HEK293 (cell line): Measurements from ENCODE around the gene FSIP1.

Experiments used
- CTCF ChIA-PET: fragments of 350-600 bp; formaldehyde crosslinking; extraction: SDS; loops from one replicate; lab custom pipeline; 2021; ENCODE audit warnings: antibody characterized with exemption; lab: Yijun Ruan, JAX
- POLR2A ChIA-PET: fragments of 300-600 bp; formaldehyde crosslinking; extraction: SDS; loops from one replicate; lab custom pipeline; 2020; ENCODE audit warnings: antibody characterized with exemption, inconsistent platforms; lab: Yijun Ruan, JAX
- H3K27ac ChIP-seq: fragments of 200-500 bp; sonication (Bioruptor generic); 2 replicates; pipeline ENCODE4 v1.5.1; 2014; ENCODE audit warnings: low read depth, low read length, control low read depth, inconsistent platforms; ENCODE audit errors: extremely low read depth
- H3K36me3 ChIP-seq, 2 experiments: fragments of 200-500 bp in 1 of 2; sonication (Bioruptor generic) in 1 of 2; 1 replicate in 1 of 2; 2 replicates in 1 of 2; pipeline ENCODE4 v1.5.1; 2014 to 2017; ENCODE audit warnings: inconsistent platforms in 2 of 2, low read length in 2 of 2; ENCODE audit not compliant: control insufficient read depth in 2 of 2, insufficient read depth in 1 of 2
- H3K4me1 ChIP-seq: fragments of 200-500 bp; sonication (Bioruptor generic); 2 replicates; pipeline ENCODE4 v1.5.1; 2014; ENCODE audit warnings: mild to moderate bottlenecking, low read length, inconsistent platforms; ENCODE audit not compliant: control insufficient read depth, insufficient read depth
- H3K4me3 ChIP-seq: 2 replicates; pipeline ENCODE4 v1.5.1; 2011; ENCODE audit warnings: low read depth, mild to moderate bottlenecking, control low read depth, low read length, moderate library complexity
- H3K9me3 ChIP-seq: fragments of 200-500 bp; sonication (Bioruptor generic); 2 replicates; pipeline ENCODE4 v1.5.1; 2014; ENCODE audit warnings: low read depth, low read length, inconsistent platforms; ENCODE audit not compliant: control insufficient read depth, insufficient read depth
- OVOL3 ChIP-seq: fragments of 450-650 bp; formaldehyde crosslinking; IDR thresholded peaks from 2 replicates; pipeline ENCODE4 v1.5.1; 2016; ENCODE audit warnings: missing biosample characterization, missing genetic modification characterization
- PRDM1 ChIP-seq: fragments of 450-650 bp; formaldehyde crosslinking; IDR thresholded peaks from 2 replicates; pipeline ENCODE4; 2016; ENCODE audit warnings: missing biosample characterization, missing genetic modification characterization
- TCF7L2 ChIP-seq: IDR thresholded peaks from 2 replicates; pipeline ENCODE4 v1.6.1; 2011; ENCODE audit warnings: low read depth, mild to moderate bottlenecking, inconsistent platforms, low read length, moderate library complexity, borderline replicate concordance
- TRIM28 ChIP-seq: IDR thresholded peaks from 2 replicates; pipeline ENCODE4 v1.6.1; 2011; ENCODE audit warnings: low read length, control low read depth, borderline replicate concordance
- ZNF112 ChIP-seq: fragments of 450-650 bp; formaldehyde crosslinking; IDR thresholded peaks from 2 replicates; pipeline ENCODE4 v1.5.0; 2017; ENCODE audit warnings: missing biosample characterization, missing genetic modification characterization
- ZNF157 ChIP-seq: fragments of 450-650 bp; formaldehyde crosslinking; IDR thresholded peaks from 2 replicates; pipeline ENCODE4 v1.5.1; 2016; ENCODE audit warnings: missing biosample characterization, missing genetic modification characterization
- ZNF175 ChIP-seq: fragments of 450-650 bp; formaldehyde crosslinking; IDR thresholded peaks from 2 replicates; pipeline ENCODE4 v1.5.1; 2016; ENCODE audit warnings: missing biosample characterization, missing genetic modification characterization
- ZNF184 ChIP-seq: fragments of 450-650 bp; IDR thresholded peaks from 2 replicates; pipeline ENCODE4 v1.5.1; 2018; ENCODE audit warnings: missing biosample characterization, mild to moderate bottlenecking, missing genetic modification characterization
- ZNF266 ChIP-seq: fragments of 450-650 bp; formaldehyde crosslinking; IDR thresholded peaks from 2 replicates; pipeline ENCODE4 v1.5.1; 2016; ENCODE audit warnings: missing biosample characterization, missing genetic modification characterization, low read depth
- ZNF292 ChIP-seq: fragments of 450-650 bp; formaldehyde crosslinking; IDR thresholded peaks from 2 replicates; pipeline ENCODE4 v1.5.1; 2016; ENCODE audit warnings: low read depth, missing biosample characterization, missing genetic modification characterization, borderline replicate concordance
- ZNF324 ChIP-seq: fragments of 450-650 bp; formaldehyde crosslinking; IDR thresholded peaks from 2 replicates; pipeline ENCODE4 v1.5.1; 2016; ENCODE audit warnings: missing biosample characterization, missing genetic modification characterization
- ZNF37A ChIP-seq: fragments of 450-650 bp; IDR thresholded peaks from 2 replicates; pipeline ENCODE4 v1.5.1; 2018; ENCODE audit warnings: missing biosample characterization, missing genetic modification characterization
- ZNF394 ChIP-seq: fragments of 450-650 bp; formaldehyde crosslinking; IDR thresholded peaks from 2 replicates; pipeline ENCODE4 v1.5.1; 2016; ENCODE audit warnings: missing biosample characterization, missing genetic modification characterization, mild to moderate bottlenecking, moderate library complexity, borderline replicate concordance
- ZNF473 ChIP-seq: fragments of 450-650 bp; formaldehyde crosslinking; IDR thresholded peaks from 2 replicates; pipeline ENCODE4 v1.5.1; 2017; ENCODE audit warnings: missing biosample characterization, missing genetic modification characterization
- ZNF585B ChIP-seq: fragments of 450-650 bp; formaldehyde crosslinking; IDR thresholded peaks from 2 replicates; pipeline ENCODE4 v1.5.1; 2016; ENCODE audit warnings: missing biosample characterization, missing genetic modification characterization
- ZNF701 ChIP-seq: fragments of 450-650 bp; formaldehyde crosslinking; IDR thresholded peaks from 2 replicates; pipeline ENCODE4 v1.5.1; 2016; ENCODE audit warnings: missing biosample characterization, missing genetic modification characterization
- TF ChIP-seq, protein P1 (sequence below): fragments of 450-650 bp; formaldehyde crosslinking; IDR thresholded peaks from 2 replicates; pipeline ENCODE4 v1.5.1; 2016; ENCODE audit warnings: missing biosample characterization, missing genetic modification characterization
- TF ChIP-seq, protein P2 (sequence below): fragments of 450-650 bp; formaldehyde crosslinking; IDR thresholded peaks from 2 replicates; pipeline ENCODE4 v1.5.1; 2016; ENCODE audit warnings: missing biosample characterization, missing genetic modification characterization
- TF ChIP-seq, protein P3 (sequence below): fragments of 450-650 bp; formaldehyde crosslinking; conservative IDR thresholded peaks from 2 replicates; pipeline ENCODE4 v1.5.1; 2016; ENCODE audit warnings: low read depth, missing biosample characterization, missing genetic modification characterization
- TF ChIP-seq, protein P4 (sequence below): fragments of 450-650 bp; formaldehyde crosslinking; IDR thresholded peaks from 2 replicates; pipeline ENCODE4 v1.5.1; 2017; ENCODE audit warnings: missing biosample characterization, missing genetic modification characterization
- TF ChIP-seq, protein P5 (sequence below): fragments of 450-650 bp; formaldehyde crosslinking; IDR thresholded peaks from 2 replicates; pipeline ENCODE4 v1.5.1; 2016; ENCODE audit warnings: missing biosample characterization, missing genetic modification characterization
- TF ChIP-seq, protein P6 (sequence below): fragments of 450-650 bp; formaldehyde crosslinking; IDR thresholded peaks from 2 replicates; pipeline ENCODE4 v1.5.1; 2017; ENCODE audit warnings: missing biosample characterization, missing genetic modification characterization

FSIP1 gene

DNA sequence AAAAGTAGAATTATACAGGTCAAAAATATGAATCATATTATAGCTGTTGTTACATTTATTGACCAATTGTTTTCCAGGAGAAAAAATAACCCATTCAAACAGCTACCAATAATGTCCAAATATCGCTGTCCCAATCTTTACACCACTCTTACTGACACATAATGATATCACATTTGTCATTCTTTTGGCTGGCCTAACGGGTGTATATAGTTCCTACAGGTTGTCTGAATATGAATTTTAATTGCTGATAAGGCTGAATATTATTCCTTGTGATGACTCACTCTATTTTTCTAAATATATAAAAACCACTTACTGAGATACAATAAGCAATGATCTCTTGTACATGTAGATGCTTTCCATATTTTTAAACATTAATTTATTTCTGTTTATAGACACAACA lies 76.4 kb downstream of the FSIP1 start (continued):
- TF ChIP-seq ZNF473 (tag by site-specific recombination) (no peak), ZNF292 (tag by site-specific recombination) (no peak), ZNF175 (tag by site-specific recombination) (no peak)
- TF ChIP-seq, protein P1, sequence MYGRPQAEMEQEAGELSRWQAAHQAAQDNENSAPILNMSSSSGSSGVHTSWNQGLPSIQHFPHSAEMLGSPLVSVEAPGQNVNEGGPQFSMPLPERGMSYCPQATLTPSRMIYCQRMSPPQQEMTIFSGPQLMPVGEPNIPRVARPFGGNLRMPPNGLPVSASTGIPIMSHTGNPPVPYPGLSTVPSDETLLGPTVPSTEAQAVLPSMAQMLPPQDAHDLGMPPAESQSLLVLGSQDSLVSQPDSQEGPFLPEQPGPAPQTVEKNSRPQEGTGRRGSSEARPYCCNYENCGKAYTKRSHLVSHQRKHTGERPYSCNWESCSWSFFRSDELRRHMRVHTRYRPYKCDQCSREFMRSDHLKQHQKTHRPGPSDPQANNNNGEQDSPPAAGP (tag by site-specific recombination): no peak

DNA sequence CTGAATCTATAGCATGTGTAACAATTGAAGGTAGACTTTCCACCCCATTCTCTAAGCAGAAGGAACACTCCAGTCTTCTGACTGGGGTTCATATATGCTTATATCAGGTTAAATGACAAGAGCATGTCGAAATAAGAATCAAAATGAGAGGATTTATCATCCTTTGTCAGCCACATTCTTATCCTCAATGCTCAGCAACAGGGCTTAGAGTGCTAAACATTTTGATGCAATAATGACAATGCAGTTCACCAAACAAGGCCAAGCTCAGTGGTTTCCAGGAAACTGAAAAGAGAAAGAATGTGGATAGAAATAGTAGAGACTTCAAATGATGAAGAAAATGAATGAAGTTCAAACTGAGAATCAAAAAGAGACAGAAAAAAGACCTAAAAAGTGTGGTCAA lies 78.0 kb downstream of the FSIP1 start:
- no peaks in the 10 kb centered on the region for H3K36me3 ChIP-seq
- no peak overlapping the region for H3K27ac ChIP-seq
- no peak for TF ChIP-seq ZNF585B (tag by site-specific recombination)
- no peak for TF ChIP-seq PRDM1 (tag by site-specific recombination)
- TF ChIP-seq, protein P2, sequence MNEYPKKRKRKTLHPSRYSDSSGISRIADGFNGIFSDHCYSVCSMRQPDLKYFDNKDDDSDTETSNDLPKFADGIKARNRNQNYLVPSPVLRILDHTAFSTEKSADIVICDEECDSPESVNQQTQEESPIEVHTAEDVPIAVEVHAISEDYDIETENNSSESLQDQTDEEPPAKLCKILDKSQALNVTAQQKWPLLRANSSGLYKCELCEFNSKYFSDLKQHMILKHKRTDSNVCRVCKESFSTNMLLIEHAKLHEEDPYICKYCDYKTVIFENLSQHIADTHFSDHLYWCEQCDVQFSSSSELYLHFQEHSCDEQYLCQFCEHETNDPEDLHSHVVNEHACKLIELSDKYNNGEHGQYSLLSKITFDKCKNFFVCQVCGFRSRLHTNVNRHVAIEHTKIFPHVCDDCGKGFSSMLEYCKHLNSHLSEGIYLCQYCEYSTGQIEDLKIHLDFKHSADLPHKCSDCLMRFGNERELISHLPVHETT (tag by site-specific recombination): no peak
- TF ChIP-seq, protein P3, sequence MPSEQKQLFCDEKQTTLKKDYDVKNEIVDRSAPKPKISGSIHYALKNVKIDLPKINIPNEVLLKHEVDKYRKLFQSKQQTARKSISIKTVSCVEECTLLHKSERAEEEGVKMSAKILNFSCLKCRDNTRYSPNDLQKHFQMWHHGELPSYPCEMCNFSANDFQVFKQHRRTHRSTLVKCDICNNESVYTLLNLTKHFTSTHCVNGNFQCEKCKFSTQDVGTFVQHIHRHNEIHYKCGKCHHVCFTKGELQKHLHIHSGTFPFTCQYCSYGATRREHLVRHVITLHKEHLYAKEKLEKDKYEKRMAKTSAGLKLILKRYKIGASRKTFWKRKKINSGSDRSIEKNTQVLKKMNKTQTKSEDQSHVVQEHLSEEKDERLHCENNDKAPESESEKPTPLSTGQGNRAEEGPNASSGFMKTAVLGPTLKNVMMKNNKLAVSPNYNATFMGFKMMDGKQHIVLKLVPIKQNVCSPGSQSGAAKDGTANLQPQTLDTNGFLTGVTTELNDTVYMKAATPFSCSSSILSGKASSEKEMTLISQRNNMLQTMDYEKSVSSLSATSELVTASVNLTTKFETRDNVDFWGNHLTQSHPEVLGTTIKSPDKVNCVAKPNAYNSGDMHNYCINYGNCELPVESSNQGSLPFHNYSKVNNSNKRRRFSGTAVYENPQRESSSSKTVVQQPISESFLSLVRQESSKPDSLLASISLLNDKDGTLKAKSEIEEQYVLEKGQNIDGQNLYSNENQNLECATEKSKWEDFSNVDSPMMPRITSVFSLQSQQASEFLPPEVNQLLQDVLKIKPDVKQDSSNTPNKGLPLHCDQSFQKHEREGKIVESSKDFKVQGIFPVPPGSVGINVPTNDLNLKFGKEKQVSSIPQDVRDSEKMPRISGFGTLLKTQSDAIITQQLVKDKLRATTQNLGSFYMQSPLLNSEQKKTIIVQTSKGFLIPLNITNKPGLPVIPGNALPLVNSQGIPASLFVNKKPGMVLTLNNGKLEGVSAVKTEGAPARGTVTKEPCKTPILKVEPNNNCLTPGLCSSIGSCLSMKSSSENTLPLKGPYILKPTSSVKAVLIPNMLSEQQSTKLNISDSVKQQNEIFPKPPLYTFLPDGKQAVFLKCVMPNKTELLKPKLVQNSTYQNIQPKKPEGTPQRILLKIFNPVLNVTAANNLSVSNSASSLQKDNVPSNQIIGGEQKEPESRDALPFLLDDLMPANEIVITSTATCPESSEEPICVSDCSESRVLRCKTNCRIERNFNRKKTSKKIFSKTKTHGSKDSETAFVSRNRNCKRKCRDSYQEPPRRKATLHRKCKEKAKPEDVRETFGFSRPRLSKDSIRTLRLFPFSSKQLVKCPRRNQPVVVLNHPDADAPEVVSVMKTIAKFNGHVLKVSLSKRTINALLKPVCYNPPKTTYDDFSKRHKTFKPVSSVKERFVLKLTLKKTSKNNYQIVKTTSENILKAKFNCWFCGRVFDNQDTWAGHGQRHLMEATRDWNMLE (tag by site-specific recombination): no peak
- TF ChIP-seq TCF7L2: no peak
- no peak for TF ChIP-seq ZNF394 (tag by site-specific recombination)
- no peak for TF ChIP-seq ZNF112 (tag by site-specific recombination)
- no peak for TF ChIP-seq ZNF324
- no peak for TF ChIP-seq OVOL3 (tag by site-specific recombination)
- TF ChIP-seq ZNF701 (tag by site-specific recombination): no peak
- TF ChIP-seq, protein P4, sequence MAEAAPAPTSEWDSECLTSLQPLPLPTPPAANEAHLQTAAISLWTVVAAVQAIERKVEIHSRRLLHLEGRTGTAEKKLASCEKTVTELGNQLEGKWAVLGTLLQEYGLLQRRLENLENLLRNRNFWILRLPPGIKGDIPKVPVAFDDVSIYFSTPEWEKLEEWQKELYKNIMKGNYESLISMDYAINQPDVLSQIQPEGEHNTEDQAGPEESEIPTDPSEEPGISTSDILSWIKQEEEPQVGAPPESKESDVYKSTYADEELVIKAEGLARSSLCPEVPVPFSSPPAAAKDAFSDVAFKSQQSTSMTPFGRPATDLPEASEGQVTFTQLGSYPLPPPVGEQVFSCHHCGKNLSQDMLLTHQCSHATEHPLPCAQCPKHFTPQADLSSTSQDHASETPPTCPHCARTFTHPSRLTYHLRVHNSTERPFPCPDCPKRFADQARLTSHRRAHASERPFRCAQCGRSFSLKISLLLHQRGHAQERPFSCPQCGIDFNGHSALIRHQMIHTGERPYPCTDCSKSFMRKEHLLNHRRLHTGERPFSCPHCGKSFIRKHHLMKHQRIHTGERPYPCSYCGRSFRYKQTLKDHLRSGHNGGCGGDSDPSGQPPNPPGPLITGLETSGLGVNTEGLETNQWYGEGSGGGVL (tag by site-specific recombination): no peak
- TF ChIP-seq, protein P5, sequence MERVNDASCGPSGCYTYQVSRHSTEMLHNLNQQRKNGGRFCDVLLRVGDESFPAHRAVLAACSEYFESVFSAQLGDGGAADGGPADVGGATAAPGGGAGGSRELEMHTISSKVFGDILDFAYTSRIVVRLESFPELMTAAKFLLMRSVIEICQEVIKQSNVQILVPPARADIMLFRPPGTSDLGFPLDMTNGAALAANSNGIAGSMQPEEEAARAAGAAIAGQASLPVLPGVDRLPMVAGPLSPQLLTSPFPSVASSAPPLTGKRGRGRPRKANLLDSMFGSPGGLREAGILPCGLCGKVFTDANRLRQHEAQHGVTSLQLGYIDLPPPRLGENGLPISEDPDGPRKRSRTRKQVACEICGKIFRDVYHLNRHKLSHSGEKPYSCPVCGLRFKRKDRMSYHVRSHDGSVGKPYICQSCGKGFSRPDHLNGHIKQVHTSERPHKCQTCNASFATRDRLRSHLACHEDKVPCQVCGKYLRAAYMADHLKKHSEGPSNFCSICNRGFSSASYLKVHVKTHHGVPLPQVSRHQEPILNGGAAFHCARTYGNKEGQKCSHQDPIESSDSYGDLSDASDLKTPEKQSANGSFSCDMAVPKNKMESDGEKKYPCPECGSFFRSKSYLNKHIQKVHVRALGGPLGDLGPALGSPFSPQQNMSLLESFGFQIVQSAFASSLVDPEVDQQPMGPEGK (tag by site-specific recombination): no peak
- TF ChIP-seq ZNF266 (tag by site-specific recombination): no peak
- no peak for TF ChIP-seq ZNF184 (tag by site-specific recombination)
- TF ChIP-seq, protein P6, sequence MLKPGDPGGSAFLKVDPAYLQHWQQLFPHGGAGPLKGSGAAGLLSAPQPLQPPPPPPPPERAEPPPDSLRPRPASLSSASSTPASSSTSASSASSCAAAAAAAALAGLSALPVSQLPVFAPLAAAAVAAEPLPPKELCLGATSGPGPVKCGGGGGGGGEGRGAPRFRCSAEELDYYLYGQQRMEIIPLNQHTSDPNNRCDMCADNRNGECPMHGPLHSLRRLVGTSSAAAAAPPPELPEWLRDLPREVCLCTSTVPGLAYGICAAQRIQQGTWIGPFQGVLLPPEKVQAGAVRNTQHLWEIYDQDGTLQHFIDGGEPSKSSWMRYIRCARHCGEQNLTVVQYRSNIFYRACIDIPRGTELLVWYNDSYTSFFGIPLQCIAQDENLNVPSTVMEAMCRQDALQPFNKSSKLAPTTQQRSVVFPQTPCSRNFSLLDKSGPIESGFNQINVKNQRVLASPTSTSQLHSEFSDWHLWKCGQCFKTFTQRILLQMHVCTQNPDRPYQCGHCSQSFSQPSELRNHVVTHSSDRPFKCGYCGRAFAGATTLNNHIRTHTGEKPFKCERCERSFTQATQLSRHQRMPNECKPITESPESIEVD: no peak
- TF ChIP-seq ZNF37A (tag by site-specific recombination): no peak
- no peak for TF ChIP-seq TRIM28
- no peak for TF ChIP-seq ZNF157 (tag by site-specific recombination)
- ChIA-PET CTCF (interaction anchor here (0.6 to 0.8 kb wide), 2 partner anchors 53 to 57 kb away, joined by 3 to 5 read pairs; no protein-coding TSS in a partner anchor), POLR2A (no interaction called here)
- no peak overlapping the region for H3K4me3 ChIP-seq
- H3K9me3 ChIP-seq: no peaks in the 10 kb centered on the region
- H3K4me1 ChIP-seq: no peaks in the 10 kb centered on the region
